Lower leg skin (tissue), 3 donors: ENCODE measurements around the gene ZNF48.

ENCODE experiments used
- POLR2A ChIP-seq, 2 donors: fragments of 450-650 bp; IDR thresholded peaks; one replicate each; pipeline ENCODE4 v1.6.1; 2016 to 2017; ENCODE audit warnings: antibody characterized with exemption in 2 of 2, mild to moderate bottlenecking in 1 of 2, moderate library complexity in 1 of 2
- TF ChIP-seq, protein P1 (sequence below), 3 donors: fragments of 450-650 bp; IDR thresholded peaks; one replicate each; pipeline ENCODE4 v1.5.1; 2016; ENCODE audit warnings: antibody characterized with exemption in 3 of 3, mild to moderate bottlenecking in 3 of 3, moderate library complexity in 2 of 3

DNA sequence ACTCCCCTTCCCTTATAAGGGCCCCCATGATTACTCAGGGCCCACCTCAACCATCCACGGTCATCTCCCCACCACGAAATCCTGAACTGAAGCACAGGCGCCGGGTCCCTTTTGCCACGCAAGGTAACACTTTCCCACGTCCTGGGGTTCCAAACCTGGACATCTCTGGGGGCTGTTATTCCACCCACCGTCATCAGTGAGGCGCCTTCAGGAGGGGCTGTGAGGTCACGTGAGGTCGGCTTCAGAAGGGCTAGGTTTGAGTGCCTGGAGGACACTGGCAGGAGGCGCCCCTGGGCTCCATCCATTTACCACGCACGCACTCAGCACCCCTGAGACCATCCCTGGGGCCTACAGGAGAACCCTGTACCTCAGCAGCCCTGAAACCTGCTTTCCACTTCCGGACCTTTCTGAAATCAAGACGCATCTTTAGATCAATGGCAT lies 44.2 kb upstream of the ZNF48 start:
- TF ChIP-seq, protein P1, sequence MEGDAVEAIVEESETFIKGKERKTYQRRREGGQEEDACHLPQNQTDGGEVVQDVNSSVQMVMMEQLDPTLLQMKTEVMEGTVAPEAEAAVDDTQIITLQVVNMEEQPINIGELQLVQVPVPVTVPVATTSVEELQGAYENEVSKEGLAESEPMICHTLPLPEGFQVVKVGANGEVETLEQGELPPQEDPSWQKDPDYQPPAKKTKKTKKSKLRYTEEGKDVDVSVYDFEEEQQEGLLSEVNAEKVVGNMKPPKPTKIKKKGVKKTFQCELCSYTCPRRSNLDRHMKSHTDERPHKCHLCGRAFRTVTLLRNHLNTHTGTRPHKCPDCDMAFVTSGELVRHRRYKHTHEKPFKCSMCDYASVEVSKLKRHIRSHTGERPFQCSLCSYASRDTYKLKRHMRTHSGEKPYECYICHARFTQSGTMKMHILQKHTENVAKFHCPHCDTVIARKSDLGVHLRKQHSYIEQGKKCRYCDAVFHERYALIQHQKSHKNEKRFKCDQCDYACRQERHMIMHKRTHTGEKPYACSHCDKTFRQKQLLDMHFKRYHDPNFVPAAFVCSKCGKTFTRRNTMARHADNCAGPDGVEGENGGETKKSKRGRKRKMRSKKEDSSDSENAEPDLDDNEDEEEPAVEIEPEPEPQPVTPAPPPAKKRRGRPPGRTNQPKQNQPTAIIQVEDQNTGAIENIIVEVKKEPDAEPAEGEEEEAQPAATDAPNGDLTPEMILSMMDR (IDR thresholded peaks at IDR 0.05) = no peak
- no peak for TF ChIP-seq POLR2A (IDR thresholded peaks at IDR 0.05)
